ENCODE measurements around the gene FBXO30. TPM values are rescaled to one million over a fixed set of nuclear protein-coding genes. Genes with fewer than 3 reads are reported as not detected.
A peak's percentile ranks its signal among the peaks of the same experiment; 100 is the strongest.

The FBXO30 gene
- total RNA-seq, 2 experiments from 2014 or later, result 3.1 to 3.4 TPM

DNA sequence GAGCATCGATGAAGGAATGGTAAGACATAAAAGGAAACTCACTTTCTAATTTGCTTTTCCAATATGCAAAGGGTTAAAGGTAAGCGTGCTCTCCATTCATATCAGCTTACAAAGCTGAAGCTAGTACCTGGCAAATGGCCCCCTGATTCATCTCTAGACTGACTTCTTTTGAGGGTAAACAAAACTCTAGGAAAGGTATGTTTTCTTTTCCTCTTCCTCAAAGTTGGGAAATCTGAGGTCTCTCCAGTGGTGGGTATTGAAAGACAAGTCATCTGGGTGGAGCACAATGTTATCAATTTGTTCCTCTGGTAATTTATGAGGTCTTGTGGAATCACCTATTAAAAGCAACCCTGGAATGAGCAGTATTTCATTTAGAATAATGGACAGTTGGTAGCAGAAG is 7.9 kb upstream of the FBXO30 start:
- POLR2A ChIA-PET, result no interaction called here
- CTCF ChIA-PET, result no interaction called here
- Mint-ChIP-seq H3K4me3 (no peak overlapping the region), H3K36me3 (ENCODE audit: low read depth) (peaks cover 6% of the 10 kb centered on the region), H3K27ac (no peak overlapping the region), H3K4me1 (ENCODE audit: low read depth) (peaks cover 50% of the 10 kb centered on the region), H3K27me3 (no peaks in the 10 kb centered on the region), H3K9me3 (no peaks in the 10 kb centered on the region)
- ATAC-seq (no peak), DNase-seq (no peak)
- TF ChIP-seq, protein P1, sequence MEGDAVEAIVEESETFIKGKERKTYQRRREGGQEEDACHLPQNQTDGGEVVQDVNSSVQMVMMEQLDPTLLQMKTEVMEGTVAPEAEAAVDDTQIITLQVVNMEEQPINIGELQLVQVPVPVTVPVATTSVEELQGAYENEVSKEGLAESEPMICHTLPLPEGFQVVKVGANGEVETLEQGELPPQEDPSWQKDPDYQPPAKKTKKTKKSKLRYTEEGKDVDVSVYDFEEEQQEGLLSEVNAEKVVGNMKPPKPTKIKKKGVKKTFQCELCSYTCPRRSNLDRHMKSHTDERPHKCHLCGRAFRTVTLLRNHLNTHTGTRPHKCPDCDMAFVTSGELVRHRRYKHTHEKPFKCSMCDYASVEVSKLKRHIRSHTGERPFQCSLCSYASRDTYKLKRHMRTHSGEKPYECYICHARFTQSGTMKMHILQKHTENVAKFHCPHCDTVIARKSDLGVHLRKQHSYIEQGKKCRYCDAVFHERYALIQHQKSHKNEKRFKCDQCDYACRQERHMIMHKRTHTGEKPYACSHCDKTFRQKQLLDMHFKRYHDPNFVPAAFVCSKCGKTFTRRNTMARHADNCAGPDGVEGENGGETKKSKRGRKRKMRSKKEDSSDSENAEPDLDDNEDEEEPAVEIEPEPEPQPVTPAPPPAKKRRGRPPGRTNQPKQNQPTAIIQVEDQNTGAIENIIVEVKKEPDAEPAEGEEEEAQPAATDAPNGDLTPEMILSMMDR (IDR thresholded peaks at IDR 0.05), result no peak
- intact Hi-C loops (cut with micrococcal nuclease), result loop anchor here (5.0 kb wide), 1 partner anchor 140 kb away; the partner anchor contains the start of gene SHPRH

DNA sequence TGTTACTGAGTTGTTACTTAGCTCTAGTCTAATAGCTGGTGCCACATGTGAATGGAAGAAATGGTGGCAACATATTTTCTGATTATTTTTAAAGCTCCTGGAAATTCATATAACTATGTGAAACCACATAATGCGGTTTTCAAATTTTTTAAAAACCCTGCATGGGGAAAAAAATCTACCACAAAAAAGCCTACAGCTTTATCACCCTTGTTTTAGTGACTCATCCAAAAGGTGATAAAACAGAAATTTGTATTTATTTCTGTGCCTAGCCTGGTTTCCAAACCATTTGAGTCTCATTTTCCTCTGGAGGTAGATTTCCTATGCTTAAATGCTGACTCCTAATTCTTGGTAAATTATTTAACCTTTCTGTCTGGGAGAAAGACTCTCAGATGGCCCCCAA is 5.4 kb upstream of the FBXO30 start:
- CTCF ChIA-PET, result interaction anchor here (0.8 kb wide), 1 partner anchor 10 kb away, joined by 3 read pairs; no protein-coding TSS in a partner anchor
- TF ChIP-seq, protein P1 (IDR thresholded peaks at IDR 0.05), result no peak
- DNase-seq, result no peak
- Mint-ChIP-seq H3K36me3 (ENCODE audit: low read depth) (peaks cover 9% of the 10 kb centered on the region), H3K27ac (peak overlapping the region; percentile 82), H3K27me3 (no peaks in the 10 kb centered on the region), H3K4me1 (ENCODE audit: low read depth) (peaks cover 62% of the 10 kb centered on the region), H3K9me3 (no peaks in the 10 kb centered on the region), H3K4me3 (no peak overlapping the region)
- POLR2A ChIA-PET, result interaction anchor here (1.8 kb wide), 1 partner anchor 85 kb away, joined by 9 read pairs; the partner anchor contains the start of gene EPM2A
- ATAC-seq, result peak; percentile 16
- intact Hi-C loops (cut with micrococcal nuclease), result loop anchor here (5.0 kb wide), 1 partner anchor 142 kb away; the partner anchor contains the start of gene SHPRH

DNA sequence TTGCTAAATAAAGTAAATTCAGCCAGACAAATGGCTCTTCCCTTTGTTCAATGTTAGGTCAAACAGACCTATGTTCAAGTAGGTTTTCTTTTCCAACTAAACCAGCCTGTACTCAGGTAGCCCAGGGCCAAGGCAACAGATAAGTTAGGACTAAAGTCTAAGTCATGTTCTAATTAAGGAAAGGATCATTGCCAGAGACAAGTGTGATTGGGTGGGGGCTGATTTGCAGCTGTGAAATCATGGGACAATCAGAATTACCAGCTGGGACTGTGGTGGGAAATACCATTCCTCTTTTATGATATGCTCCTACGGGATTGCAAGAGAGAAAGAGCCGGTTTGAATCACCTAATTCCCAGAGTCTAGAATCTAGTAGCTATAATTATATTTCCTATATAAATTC is 4.2 kb upstream of the FBXO30 start:
- H3K36me3 Mint-ChIP-seq (ENCODE audit: low read depth), result peaks cover 9% of the 10 kb centered on the region
- POLR2A ChIA-PET, result interaction anchor here (1.8 kb wide), 1 partner anchor 84 kb away, joined by 9 read pairs; the partner anchor contains the start of gene EPM2A
- no peak overlapping the region for H3K4me3 Mint-ChIP-seq
- CTCF ChIA-PET, result no interaction called here
- ATAC-seq (no peak), DNase-seq (no peak)
- H3K27ac Mint-ChIP-seq, result no peak overlapping the region
- intact Hi-C loops (cut with micrococcal nuclease), result no loop called here
- H3K27me3 Mint-ChIP-seq, result no peaks in the 10 kb centered on the region
- TF ChIP-seq, protein P1 (IDR thresholded peaks at IDR 0.05), result no peak
- peaks cover 61% of the 10 kb centered on the region for H3K4me1 Mint-ChIP-seq (ENCODE audit: low read depth)
- no peaks in the 10 kb centered on the region for H3K9me3 Mint-ChIP-seq

DNA sequence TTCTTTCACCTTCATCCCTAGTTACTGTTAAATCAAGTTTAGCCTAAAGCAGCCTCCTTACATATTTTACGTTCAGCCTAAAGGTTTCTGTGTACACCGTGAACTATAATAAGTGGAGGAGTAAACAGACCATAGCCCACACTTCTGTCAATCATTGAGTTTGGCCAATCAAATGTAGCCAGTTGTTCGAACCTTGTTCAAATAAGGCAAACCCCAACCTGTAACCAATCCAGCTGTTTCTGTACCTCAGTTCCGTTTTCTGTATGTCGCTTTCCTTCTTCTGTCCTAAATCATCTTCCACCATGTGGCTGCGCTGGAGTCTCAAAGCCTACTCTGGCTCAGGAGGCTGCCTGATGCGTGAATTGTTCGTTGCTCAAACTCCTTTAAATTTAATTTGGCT is 1.8 kb upstream of the FBXO30 start:
- TF ChIP-seq, protein P1 (IDR thresholded peaks at IDR 0.05), result no peak
- no peaks in the 10 kb centered on the region for H3K27me3 Mint-ChIP-seq
- H3K27ac Mint-ChIP-seq, result peak overlapping the region; percentile 43
- peaks cover 54% of the 10 kb centered on the region for H3K4me1 Mint-ChIP-seq (ENCODE audit: low read depth)
- H3K36me3 Mint-ChIP-seq (ENCODE audit: low read depth), result peaks cover 9% of the 10 kb centered on the region
- ChIA-PET POLR2A (interaction anchor here (1.2 to 2.9 kb wide), 2 partner anchors 18 to 82 kb away, joined by 5 to 20 read pairs; partner anchors contain the start of gene EPM2A), CTCF (interaction anchor here (2.4 kb wide), 1 partner anchor 113 kb away, joined by 6 read pairs; no protein-coding TSS in a partner anchor)
- intact Hi-C loops (cut with micrococcal nuclease), result no loop called here
- H3K9me3 Mint-ChIP-seq, result no peaks in the 10 kb centered on the region
- DNase-seq, result no peak
- H3K4me3 Mint-ChIP-seq, result peak overlapping the region; percentile 84
- ATAC-seq, result no peak
